ENCODE results near the gene MTUS2.

DNA sequence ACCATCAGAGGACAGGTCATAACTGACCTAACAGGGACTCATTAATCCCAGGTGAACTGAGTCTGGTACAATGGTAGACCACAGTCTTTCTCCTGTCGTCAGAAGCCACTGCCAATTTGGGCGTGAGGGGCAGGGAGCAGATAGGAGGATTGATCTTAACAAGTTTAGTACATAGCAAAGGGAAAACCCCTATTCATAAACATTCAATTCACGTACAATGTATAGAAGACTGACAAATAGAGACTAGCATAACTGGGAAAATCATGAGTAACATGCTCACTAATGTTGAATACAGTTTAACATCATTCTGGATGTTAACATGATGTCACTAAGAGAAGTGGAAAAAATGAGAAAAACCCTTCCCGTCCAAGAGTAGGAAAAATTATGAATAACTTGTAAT, 721.3 kb downstream of the MTUS2 start:
- TF ChIP-seq, protein P1, sequence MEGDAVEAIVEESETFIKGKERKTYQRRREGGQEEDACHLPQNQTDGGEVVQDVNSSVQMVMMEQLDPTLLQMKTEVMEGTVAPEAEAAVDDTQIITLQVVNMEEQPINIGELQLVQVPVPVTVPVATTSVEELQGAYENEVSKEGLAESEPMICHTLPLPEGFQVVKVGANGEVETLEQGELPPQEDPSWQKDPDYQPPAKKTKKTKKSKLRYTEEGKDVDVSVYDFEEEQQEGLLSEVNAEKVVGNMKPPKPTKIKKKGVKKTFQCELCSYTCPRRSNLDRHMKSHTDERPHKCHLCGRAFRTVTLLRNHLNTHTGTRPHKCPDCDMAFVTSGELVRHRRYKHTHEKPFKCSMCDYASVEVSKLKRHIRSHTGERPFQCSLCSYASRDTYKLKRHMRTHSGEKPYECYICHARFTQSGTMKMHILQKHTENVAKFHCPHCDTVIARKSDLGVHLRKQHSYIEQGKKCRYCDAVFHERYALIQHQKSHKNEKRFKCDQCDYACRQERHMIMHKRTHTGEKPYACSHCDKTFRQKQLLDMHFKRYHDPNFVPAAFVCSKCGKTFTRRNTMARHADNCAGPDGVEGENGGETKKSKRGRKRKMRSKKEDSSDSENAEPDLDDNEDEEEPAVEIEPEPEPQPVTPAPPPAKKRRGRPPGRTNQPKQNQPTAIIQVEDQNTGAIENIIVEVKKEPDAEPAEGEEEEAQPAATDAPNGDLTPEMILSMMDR (IDR thresholded peaks at IDR 0.05; ENCODE audit: insufficient read depth, low read length): no peak
- TF ChIP-seq, protein P2, sequence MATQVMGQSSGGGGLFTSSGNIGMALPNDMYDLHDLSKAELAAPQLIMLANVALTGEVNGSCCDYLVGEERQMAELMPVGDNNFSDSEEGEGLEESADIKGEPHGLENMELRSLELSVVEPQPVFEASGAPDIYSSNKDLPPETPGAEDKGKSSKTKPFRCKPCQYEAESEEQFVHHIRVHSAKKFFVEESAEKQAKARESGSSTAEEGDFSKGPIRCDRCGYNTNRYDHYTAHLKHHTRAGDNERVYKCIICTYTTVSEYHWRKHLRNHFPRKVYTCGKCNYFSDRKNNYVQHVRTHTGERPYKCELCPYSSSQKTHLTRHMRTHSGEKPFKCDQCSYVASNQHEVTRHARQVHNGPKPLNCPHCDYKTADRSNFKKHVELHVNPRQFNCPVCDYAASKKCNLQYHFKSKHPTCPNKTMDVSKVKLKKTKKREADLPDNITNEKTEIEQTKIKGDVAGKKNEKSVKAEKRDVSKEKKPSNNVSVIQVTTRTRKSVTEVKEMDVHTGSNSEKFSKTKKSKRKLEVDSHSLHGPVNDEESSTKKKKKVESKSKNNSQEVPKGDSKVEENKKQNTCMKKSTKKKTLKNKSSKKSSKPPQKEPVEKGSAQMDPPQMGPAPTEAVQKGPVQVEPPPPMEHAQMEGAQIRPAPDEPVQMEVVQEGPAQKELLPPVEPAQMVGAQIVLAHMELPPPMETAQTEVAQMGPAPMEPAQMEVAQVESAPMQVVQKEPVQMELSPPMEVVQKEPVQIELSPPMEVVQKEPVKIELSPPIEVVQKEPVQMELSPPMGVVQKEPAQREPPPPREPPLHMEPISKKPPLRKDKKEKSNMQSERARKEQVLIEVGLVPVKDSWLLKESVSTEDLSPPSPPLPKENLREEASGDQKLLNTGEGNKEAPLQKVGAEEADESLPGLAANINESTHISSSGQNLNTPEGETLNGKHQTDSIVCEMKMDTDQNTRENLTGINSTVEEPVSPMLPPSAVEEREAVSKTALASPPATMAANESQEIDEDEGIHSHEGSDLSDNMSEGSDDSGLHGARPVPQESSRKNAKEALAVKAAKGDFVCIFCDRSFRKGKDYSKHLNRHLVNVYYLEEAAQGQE (IDR thresholded peaks at IDR 0.05; ENCODE audit: insufficient replicate concordance, low read depth): no peak

Data from HL-60 (cell line).